Transverse colon (tissue), 4 donors: ENCODE measurements around the gene DAPP1. TPM values are rescaled to one million over a fixed set of nuclear protein-coding genes. Genes with fewer than 3 reads are reported as not detected.

Experiments used
- DNase-seq: peaks from one replicate; pipeline ENCODE4 v3.0.0-alpha.2; 2019
- H3K27ac ChIP-seq, 4 donors: fragments of 200-600 bp; sonication (generic); 2 replicates each; pipeline ENCODE4 v1.5.1; 2016 to 2018; ENCODE audit warnings: inconsistent platforms in 4 of 4
- H3K27me3 ChIP-seq: fragments of 200-600 bp; sonication (generic); 2 replicates; pipeline ENCODE4 v1.5.1; 2017; ENCODE audit warnings: inconsistent platforms
- H3K36me3 ChIP-seq, 4 donors: fragments of 200-600 bp; sonication (generic); 2 replicates each; pipeline ENCODE4 v1.5.1; 2017 to 2019; ENCODE audit warnings: inconsistent platforms in 4 of 4
- H3K4me1 ChIP-seq, 4 donors: fragments of 200-600 bp; sonication (generic); 2 replicates each; pipeline ENCODE4 v1.5.1; 2017 to 2020; ENCODE audit warnings: inconsistent platforms in 4 of 4
- H3K4me3 ChIP-seq, 4 donors: fragments of 200-600 bp; sonication (generic); 1 replicate in 1 of 4; 2 replicates in 3 of 4; pipeline versions ENCODE4 v1.5.1 to v1.6.1; 2017 to 2019; ENCODE audit warnings: inconsistent platforms in 4 of 4
- H3K9me3 ChIP-seq, 2 donors: fragments of 200-600 bp; sonication (generic); 2 replicates each; pipeline ENCODE4 v1.5.1; 2017 to 2019; ENCODE audit warnings: inconsistent platforms in 2 of 2
- CTCF ChIP-seq, 5 experiments: fragments of 200-600 bp in 3 of 5; fragments of 450-650 bp in 2 of 5; sonication (generic) in 3 of 5; IDR thresholded peaks; 1 replicate in 2 of 5; 2 replicates in 3 of 5; pipeline ENCODE4 v1.5.1; 2016 to 2017; ENCODE audit warnings: antibody characterized with exemption in 5 of 5, inconsistent platforms in 3 of 5, mild to moderate bottlenecking in 2 of 5, moderate library complexity in 1 of 5
- EP300 ChIP-seq: sonication (generic); formaldehyde crosslinking; IDR thresholded peaks from one replicate; pipeline ENCODE4 v1.6.1; 2017; ENCODE audit warnings: antibody characterized with exemption, low read depth
- POLR2A ChIP-seq: fragments of 450-650 bp; IDR thresholded peaks from one replicate; pipeline ENCODE4 v1.6.1; 2016; ENCODE audit warnings: antibody characterized with exemption, mild to moderate bottlenecking, moderate library complexity
- POLR2AphosphoS5 ChIP-seq, 3 donors: sonication (generic); formaldehyde crosslinking; IDR thresholded peaks; one replicate each; pipeline ENCODE4 v1.6.1; 2016; ENCODE audit warnings: antibody characterized with exemption in 3 of 3
- WGBS, 2 donors: methylation state at CpG; one replicate each; pipeline ENCODE4 v1.1.5; 2018; ENCODE audit warnings: low coverage in 1 of 2; 5-methylcytosine and 5-hydroxymethylcytosine counted together
- in situ Hi-C, 4 donors: fragments of 200-750 bp; cut with MboI; loops; one replicate each; pipeline versions ENCODE4 v1.15.0 to v1.15.1; 2017; ENCODE audit warnings: low sequenced_read_pairs in 3 of 4, low pct_ligation_motif_present in 1 of 4, low pct_unique_long_range_greater_than_20kb in 1 of 4
- intact Hi-C: fragments of 100-400 bp; cut with DNase I; formaldehyde crosslinking; loops from one replicate; pipeline ENCODE4 v1.15.1; 2023; ENCODE audit warnings: low total_unique reads
- total RNA-seq, 4 donors: library from RNA; depleted of rRNA; stranded (reverse); fragments of >200 nt; gene quantifications; one replicate each; pipeline ENCODE4 v1.1.0, GENCODE V29; 2016

The DAPP1 gene
- total RNA-seq, 4 donors from 2014 or later, result 0.41 to 10.7 (median 7.6) TPM

- Histone ChIP-seq H3K4me3 (no peak overlapping the region), H3K4me1 (no peaks in the 10 kb centered on the region), H3K27me3 (no peaks in the 10 kb centered on the region), H3K27ac (no peak overlapping the region), H3K9me3 (no peaks in the 10 kb centered on the region), H3K36me3 (no peaks in the 10 kb centered on the region)
- intact Hi-C loops, result no loop called here
- 49 to 56% methylated on average over 1 of the region's 1 CpG for WGBS, 2 donors
- TF ChIP-seq CTCF (IDR thresholded peaks at IDR 0.05), result no peak
- TF ChIP-seq POLR2AphosphoS5 (IDR thresholded peaks at IDR 0.05), result no peak
- TF ChIP-seq POLR2A, result no peak
- TF ChIP-seq EP300, result no peak
- in situ Hi-C loops, result no loop called here
- no peak for DNase-seq
These were observed 37.4 kb downstream of the DAPP1 start for GRCh38 chr4:99853999-99854398.

- Histone ChIP-seq H3K4me1 (no peaks in the 10 kb centered on the region), H3K9me3 (no peaks in the 10 kb centered on the region), H3K27me3 (no peaks in the 10 kb centered on the region), H3K27ac (peak overlapping the region in 1 of 4 donors; percentile 42), H3K4me3 (no peak overlapping the region), H3K36me3 (no peaks in the 10 kb centered on the region)
- intact Hi-C loops (no loop called here), in situ Hi-C loops (no loop called here)
- TF ChIP-seq CTCF (IDR thresholded peaks at IDR 0.05), result no peak
- no peak for TF ChIP-seq POLR2A
- DNase-seq, result no peak
- 33 to 65% methylated on average over 1 of the region's 1 CpG for WGBS, 2 donors
These were observed 39.1 kb downstream of the DAPP1 start for GRCh38 chr4:99855678-99856077.

GRCh38 chr4:99856166-99856565 is 39.5 kb downstream of the DAPP1 start:
- peak overlapping the region in 3 of 4 donors; percentile 17 to 42 (median 35) for H3K27ac ChIP-seq
- no peaks in the 10 kb centered on the region for H3K27me3 ChIP-seq
- no peaks in the 10 kb centered on the region for H3K36me3 ChIP-seq
- intact Hi-C loops (no loop called here), in situ Hi-C loops (no loop called here)
- WGBS, 2 donors, result 56 to 63% methylated on average over 1 of the region's 1 CpG
- no peak overlapping the region for H3K4me3 ChIP-seq
- no peak for DNase-seq
- H3K4me1 ChIP-seq, result peaks cover 0 to 3% (median under 1%) of the 10 kb centered on the region in 4 donors
- no peaks in the 10 kb centered on the region for H3K9me3 ChIP-seq
- TF ChIP-seq POLR2A, result no peak

GRCh38 chr4:99857307-99857706 is 40.7 kb downstream of the DAPP1 start:
- no peaks in the 10 kb centered on the region for H3K27me3 ChIP-seq
- no peaks in the 10 kb centered on the region for H3K36me3 ChIP-seq
- peaks cover 0 to 13% (median 4%) of the 10 kb centered on the region in 4 donors for H3K4me1 ChIP-seq
- TF ChIP-seq POLR2A (no peak), POLR2AphosphoS5 (IDR thresholded peaks at IDR 0.05) (no peak), CTCF (IDR thresholded peaks at IDR 0.05) (no peak), EP300 (no peak)
- 58 to 63% methylated on average over 3 of the region's 3 CpGs for WGBS, 2 donors
- no peaks in the 10 kb centered on the region for H3K9me3 ChIP-seq
- H3K27ac ChIP-seq, result no peak overlapping the region
- in situ Hi-C loops, result no loop called here
- H3K4me3 ChIP-seq, result no peak overlapping the region
- no peak for DNase-seq
- intact Hi-C loops, result no loop called here

- TF ChIP-seq EP300 (no peak), POLR2AphosphoS5 (IDR thresholded peaks at IDR 0.05) (no peak), CTCF (IDR thresholded peaks at IDR 0.05) (no peak), POLR2A (no peak)
- no peaks in the 10 kb centered on the region for H3K27me3 ChIP-seq
- no peak for DNase-seq
- no peaks in the 10 kb centered on the region for H3K9me3 ChIP-seq
- 25 to 71% methylated on average over 1 to 2 of the region's 2 CpGs for WGBS, 2 donors
- H3K27ac ChIP-seq, result no peak overlapping the region
- intact Hi-C loops, result no loop called here
- in situ Hi-C loops, result no loop called here
- H3K36me3 ChIP-seq, result no peaks in the 10 kb centered on the region
- no peak overlapping the region for H3K4me3 ChIP-seq
- H3K4me1 ChIP-seq, result peaks cover 0 to 13% (median 4%) of the 10 kb centered on the region in 4 donors
These were observed 43.0 kb downstream of the DAPP1 start for GRCh38 chr4:99859618-99860017.
